Kidney capillary endothelial cell (primary cell): ENCODE data around the gene PGC.

Source experiments
- DNase-seq: peaks from one replicate; pipeline ENCODE4 v3.0.0-alpha.2; 2018; ENCODE audit warnings: low spot score

Gene PGC

DNA sequence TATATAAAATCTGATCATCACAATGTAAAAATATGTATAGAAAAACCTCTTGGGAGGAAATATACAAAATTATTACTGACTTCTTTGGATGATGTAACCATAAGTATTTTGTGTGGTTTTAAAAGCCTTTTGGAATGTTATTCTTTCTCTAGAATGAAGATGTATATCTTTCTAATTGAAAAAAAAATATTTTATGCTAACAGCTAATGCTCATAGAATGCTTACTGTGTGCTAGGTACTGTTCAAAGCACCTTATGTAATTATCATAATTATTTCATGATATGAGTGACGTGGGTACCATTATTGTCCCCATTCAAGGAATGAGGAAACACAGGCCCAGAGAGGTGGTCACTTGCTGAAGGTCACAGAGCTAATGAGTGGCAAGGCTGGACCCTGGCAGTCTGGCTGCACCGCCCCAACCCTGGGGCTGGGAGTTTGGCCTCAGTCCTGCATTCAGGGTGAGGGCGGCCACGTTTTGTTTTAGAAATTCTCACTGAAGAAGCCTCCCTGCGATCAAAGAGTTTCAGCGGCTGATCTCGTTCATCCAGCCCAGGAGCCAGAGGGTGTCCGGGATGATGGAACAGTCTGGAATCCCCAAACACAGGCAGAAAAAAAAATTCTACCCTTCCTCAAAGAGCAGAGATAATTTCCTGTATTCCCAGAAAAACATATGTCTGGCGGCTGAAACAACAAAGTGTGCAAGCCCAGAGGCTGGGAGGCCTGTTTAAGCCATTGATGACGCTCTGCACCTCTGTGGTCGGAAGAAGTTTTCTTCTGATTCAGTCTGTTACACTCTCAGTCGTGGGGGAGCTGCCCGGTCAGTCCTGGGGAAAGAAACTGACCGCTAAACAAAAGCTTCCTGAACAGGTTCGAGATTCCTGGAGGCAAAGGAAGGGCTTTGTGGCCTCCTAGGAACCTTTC is 49.1 kb downstream of the PGC start:
- DNase-seq = peak; percentile 21

DNA sequence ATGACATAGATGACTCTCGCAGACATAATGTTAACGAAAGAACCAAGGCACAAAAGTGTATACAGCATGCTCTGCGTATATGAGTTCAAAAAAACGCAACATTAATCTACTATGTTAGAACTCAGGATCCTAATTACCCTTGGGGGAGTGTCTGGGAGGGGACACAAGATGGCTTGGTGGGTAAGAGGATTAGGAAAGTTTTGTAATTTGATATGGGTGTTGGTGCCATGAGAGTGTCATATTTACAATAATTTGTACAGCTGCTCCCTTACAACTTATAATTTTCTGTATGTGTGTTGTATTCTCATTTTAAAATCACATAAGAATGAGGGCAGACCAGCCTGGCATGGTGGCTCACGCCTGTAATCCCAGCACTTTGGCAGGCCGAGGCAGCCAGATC is 50.4 kb downstream of the PGC start:
- no peak for DNase-seq

DNA sequence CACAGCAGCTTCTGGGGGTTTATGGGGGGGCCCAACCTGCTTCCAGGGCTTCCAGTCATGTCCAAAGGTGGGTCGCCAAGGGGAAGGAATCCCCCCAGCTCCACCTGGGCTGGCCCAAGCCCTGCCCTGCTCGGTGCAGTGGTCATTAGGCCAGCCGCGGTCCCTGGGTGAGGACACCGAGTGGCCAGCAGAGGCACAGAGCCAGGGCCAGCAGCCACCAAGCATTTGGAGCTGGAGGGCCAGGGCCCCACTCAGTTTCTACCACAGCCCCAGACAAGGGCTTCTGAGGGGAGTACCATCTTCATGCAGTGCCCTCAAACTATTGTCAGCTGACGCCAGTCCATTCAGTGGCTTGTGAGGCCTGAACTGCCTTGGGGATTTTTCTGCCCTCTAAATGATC is 51.4 kb downstream of the PGC start:
- DNase-seq = no peak

DNA sequence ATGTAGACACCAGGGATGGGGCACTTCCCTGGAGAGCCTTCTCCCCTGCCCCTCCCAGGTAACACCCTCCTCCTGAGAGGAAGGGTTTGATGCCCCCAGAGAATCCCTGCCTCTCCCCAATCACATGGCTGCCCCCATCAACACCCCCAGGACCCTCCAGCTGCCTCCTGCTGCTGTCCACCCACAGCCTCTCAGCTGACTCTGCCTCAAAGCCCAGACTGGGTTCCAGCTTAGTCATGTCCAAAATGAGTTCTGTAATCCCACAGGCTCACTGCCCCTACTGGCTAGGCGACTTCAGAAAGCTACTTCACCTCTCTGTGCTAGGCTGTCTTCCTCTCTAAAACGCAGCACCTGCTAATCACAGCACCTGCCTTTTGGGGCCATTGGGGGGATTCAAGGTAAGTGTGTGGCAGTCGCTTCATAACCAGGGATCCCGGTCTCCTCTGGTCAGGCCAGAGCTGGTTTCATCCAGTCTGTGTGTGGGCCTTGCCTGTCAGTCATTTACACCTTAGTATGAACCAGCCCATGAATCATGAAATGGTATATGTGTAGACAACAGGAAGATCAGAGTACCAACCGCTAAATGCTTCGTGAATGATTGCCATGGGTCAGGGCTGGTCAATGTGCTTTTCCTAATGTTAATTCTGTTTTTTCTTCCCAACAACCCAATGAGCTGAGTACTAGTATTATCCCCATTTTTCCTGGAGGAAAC is 52.2 kb downstream of the PGC start:
- no peak for DNase-seq

DNA sequence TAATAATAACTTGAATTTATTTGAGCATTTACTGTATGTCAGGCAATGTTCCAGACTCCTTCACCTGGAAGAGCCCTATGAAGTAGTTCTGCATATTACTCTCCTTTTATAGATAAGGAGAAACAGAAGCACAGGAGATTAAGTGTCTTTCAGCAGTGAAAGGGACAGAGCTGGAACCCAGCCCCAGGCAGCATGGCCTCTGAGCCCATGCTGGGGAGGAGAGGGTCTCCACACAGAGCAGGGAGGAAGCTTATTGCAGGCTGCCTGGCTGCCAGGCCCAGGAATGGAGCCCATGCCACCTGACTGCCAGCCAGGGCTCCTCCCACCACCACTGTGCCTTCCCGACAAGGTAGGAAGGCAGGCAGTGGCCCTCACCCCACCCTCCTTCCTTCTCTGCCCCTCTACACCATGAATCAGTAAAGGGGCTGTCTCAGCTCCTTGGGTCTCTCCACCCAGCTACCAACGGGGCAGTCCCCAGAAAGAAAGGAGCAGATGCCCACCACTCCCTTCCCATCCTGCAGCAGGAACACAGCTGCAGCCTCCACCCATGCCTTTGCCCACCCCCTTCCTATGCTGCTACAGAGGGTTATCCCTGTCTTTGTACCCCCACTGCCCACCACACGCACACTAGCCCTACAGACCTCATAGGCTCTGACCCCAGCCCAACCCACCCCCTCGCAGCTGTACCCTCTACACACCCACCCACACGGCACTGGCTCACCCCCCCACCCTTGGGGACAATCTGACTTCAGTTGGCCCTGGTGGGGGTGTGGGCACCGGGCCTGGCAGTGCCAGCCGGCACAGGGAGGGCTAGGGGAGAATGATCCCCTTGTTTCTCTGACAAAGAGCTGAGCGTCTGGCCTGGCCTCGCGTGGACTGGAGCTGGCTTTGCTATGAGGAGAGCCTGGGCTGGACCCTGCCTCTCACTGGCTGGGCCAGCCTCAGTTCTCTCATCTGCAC is 53.6 kb downstream of the PGC start:
- DNase-seq = no peak

DNA sequence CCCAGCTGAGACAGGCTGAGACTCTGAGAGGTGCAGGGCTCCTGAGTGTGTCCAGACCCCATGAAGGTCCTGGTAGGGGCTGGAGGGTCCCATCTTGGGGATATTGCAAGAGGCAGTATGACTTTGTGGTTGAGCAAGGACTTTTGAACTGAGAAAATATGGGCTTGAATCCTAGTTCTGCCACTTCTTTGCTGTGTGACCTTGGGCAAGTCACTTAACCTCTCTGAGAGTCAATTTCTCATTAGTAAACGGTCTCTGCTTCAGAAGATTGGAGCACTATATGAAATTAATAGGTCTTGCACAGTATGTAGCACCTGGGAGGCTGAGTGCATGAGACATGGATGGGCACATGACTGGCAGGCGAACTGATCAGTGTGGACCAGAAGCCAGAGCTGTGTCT is 54.5 kb downstream of the PGC start:
- no peak for DNase-seq

DNA sequence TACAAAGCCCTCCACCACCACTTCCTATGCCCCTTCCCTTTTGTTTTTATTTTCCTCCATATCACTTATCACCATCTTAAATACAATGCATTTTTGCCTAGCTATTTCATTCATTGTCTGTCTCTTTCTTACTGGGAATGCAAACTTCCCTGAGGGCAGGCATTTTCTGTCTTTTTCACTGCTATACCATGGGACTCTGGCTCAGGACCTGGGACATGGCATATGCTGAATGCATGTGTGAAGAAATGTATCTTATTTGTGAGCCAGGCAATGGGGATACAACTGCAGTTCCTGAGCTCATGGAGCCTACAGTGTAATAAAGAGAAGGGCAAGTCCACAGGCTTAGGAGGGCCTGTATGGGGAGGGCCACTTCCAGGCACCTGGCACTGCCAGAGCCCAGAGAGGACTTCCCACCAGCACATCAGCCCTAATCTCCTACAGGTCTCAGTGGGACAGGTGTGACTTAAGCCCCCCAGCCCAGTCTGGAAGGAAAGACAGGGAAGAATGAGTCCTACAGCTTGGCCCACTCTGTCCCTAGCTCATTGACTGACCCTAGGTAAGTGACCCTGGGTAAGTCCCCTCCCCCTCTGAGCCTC is 55.0 kb downstream of the PGC start:
- no peak for DNase-seq

DNA sequence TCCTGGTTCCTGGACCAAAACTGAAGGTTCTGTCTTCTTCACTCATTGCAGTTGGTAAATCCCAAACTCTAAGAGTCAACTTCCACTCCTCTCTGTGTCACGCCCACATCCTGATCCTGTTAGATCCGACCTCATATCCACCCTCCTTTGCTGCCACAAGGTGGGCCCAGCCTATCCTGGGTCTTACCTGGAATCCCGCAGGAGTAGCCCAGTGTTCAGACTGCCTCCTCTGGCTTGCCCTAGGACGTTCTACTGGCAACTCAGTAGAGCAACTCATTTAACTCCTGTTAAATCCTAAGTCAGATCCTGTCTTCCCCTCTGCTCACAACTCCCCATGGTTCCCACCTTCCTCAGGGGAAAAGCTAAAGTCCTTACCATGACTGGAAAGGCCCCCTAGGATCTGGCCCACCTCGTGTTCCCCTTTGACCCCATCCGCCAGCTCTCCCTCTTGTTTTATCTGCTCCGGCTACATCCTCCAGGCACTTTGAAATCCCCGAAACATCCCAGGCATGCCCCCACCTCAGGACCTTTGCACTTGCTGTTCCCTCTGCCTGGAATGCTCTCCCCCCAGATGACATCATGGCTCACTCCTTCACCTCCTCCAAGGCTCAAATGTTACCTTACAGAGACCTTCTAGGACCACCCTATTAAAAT is 55.6 kb downstream of the PGC start:
- DNase-seq = no peak

DNA sequence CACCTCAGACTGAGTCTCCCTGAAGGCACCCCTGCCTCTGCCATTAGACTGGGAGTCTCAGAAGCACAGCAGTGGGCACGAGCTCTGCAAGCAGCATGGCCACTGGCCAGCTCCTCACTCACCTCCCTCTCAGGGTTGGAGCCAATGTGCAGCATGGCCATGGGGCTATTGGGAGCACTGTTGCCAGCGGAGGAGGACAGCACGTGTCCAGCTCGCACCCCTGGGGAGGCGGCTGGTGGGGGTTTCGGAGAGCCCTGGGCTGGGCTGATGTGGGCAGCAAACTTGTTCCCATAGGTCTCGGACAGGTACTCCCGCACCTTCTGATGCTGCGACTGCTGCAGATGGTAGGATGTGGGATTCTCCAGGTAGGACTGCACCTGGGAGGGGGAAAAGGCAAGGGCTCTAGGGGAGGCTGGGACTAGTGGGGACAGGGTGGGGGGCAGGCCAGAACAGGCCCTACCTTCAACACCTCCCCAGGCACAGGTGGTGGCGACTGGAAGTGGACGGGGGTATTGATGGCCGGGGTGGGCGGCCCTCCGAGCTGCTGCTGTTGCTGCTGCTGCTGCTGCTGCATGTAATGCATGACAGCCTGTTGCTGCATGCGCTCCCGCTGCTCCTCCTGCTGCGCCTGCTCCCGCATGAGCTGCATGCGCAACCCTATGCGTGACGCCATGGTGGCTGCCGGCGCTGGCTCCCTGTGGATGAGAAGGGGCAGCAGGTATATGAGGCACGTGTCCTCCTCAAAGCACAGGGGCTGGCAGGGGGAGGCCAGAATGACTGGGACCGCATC is 56.5 kb downstream of the PGC start:
- DNase-seq = no peak

DNA sequence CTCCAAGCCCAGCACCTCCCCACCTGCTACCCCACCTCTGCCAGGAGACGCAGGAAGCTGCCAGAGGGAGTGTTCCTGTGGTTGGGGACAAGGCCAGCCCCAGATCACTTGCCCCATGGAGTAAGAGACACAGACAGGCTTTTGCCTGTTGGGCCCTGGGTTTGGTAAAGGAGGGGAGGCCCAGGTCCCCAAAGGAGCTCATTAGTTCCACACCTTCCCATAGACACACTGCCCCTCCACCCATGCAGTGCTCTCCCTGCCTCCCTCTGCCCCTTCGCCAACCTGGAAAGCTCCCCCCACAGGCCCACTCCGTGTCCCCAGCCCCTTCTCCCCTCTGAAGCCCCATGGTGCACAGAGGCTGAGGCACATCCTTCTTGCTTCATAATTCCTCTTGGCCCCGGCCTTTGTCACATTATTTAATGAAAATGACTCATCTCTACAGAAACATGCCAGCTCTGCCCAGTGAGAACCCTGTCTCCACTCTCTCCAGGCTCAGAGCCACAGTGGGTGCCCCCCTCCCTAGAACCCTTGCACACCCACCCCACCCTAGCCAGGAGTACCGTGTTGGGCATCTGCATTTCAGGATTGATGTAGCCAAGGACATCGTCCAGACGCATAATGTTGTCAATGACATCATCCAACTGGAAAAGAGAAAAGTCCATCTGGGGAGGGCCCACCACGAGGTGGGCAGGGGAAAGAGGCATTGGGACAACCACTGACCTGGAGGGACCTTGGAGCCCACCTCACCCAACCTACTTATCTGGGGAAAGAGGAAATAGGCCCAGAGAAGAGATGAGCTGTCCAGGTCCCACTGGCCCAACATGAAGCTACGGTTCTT is 57.8 kb downstream of the PGC start:
- DNase-seq = no peak

DNA sequence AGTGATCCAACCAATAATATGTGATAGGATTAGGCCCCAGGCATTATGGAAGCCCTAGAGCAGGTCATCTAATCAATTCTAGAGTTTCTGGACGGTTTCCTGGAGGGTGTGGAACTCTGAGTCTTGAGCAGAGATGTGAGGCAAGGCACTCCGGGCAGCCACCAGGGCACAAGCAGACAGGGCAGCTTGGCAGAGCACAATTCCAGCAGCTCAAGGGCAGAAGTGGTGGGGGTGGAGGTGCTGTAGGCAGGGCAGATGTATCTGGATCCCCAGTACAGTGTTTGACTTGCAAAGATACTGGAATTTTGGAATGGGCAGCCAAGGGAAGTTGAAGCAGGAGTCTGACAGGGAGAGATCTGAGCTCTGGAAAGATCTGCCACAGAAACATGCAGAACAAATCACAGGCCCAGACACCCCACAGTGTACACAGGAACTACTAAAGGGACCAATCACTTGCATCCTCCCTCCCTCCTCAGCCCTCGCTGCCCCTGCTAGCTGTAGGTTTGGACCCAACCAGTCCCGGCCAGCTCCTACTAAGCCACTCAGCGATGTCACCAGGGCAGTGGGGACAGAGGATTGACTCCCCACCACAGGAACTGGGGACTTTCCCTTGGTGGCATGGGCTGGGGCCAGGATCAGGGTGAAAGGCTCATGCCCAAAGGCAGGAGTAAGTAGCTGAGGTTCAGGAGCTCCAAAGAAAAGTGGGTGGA is 58.8 kb downstream of the PGC start:
- no peak for DNase-seq

DNA sequence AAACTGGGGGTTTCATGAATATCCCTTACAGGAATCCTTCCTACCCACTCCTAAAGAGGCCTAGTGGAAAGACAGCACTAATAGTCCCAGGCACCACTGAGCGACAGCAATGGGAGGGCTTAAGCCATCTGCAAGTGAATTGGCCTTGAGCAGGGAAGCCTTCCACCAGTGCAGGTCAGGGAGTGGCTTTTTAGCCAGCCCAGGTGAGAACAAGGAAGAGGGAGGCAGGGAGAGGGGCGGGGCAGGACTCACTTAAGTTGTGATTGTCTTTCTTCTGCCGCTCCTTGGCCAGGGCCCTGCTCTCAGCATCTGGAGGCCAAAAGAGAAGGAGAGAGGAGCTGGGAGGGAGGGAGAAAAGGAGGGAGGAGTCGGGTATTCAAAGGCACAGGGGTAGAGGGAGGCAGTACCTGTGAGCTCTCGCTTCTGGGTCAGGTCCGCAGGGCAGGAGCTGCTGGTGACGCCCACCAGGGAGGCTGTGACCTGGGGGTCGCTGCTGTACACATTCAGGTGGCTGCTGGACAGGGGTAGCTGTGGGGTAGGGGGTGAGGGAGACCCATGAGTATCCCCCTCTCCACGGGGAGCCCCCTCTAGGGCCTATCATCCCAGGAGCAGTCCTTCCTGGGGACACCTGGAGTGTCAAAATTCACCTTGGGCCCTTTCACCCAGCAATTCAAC is 59.6 kb downstream of the PGC start:
- no peak for DNase-seq
